NOMO-1 (cell line): ENCODE data around the gene DST.

Experiments used
- DNase-seq, 2 experiments: peaks; one replicate each; lab custom pipeline; 2025; ENCODE audit not compliant: unreplicated experiment in 2 of 2; lab: John Stamatoyannopoulos, UW

DST gene

GRCh38 chr6:56490993-56491392 lies 151.7 kb downstream of the DST start:
- DNase-seq: no peak

- no peak for DNase-seq
These were observed 153.1 kb downstream of the DST start for GRCh38 chr6:56489559-56489958.

GRCh38 chr6:56488281-56488680 lies 154.4 kb downstream of the DST start:
- DNase-seq: no peak

GRCh38 chr6:56486681-56487080 lies 156.0 kb downstream of the DST start:
- no peak for DNase-seq

GRCh38 chr6:56484669-56485068 lies 158.0 kb downstream of the DST start:
- peak in 1 of 2 experiments; percentile 32 for DNase-seq

- DNase-seq: no peak
These were observed 158.8 kb downstream of the DST start for GRCh38 chr6:56483929-56484328.

GRCh38 chr6:56482525-56482924 lies 160.2 kb downstream of the DST start:
- no peak for DNase-seq

- DNase-seq: no peak
These were observed 160.7 kb downstream of the DST start for GRCh38 chr6:56481957-56482356.

GRCh38 chr6:56480654-56481337 lies 161.9 kb downstream of the DST start:
- DNase-seq: no peak

GRCh38 chr6:56480246-56480645 lies 162.4 kb downstream of the DST start:
- DNase-seq: no peak

- DNase-seq: no peak
These were observed 163.3 kb downstream of the DST start for GRCh38 chr6:56479381-56479780.

- no peak for DNase-seq
These were observed 164.5 kb downstream of the DST start for GRCh38 chr6:56478202-56478601.

- DNase-seq: no peak
These were observed 165.4 kb downstream of the DST start for GRCh38 chr6:56477241-56477640.

- no peak for DNase-seq
These were observed 166.8 kb downstream of the DST start for GRCh38 chr6:56475736-56476457.

- DNase-seq: no peak
These were observed 168.2 kb downstream of the DST start for GRCh38 chr6:56474532-56474931.

GRCh38 chr6:56463443-56463842 lies 179.2 kb downstream of the DST start:
- DNase-seq: no peak

- no peak for DNase-seq
These were observed 183.5 kb downstream of the DST start for GRCh38 chr6:56459030-56459805.

GRCh38 chr6:56458324-56458884 lies 184.3 kb downstream of the DST start:
- DNase-seq: no peak

GRCh38 chr6:56456785-56457184 lies 185.9 kb downstream of the DST start:
- DNase-seq: no peak

- DNase-seq: no peak
These were observed 191.6 kb downstream of the DST start for GRCh38 chr6:56450882-56451739.
